Activated naive CD4-positive, alpha-beta T cell treated with anti-CD3 and anti-CD28 coated beads, Interleukin-2, amount 50 U/mL, for 16 hours (primary cell): ENCODE results near the gene SGK1.

ENCODE experiments used
- DNase-seq: peaks from one replicate; pipeline ENCODE4 v3.0.0-alpha.2; 2020

Gene SGK1

GRCh38 chr6:134165561-134166201, 152.2 kb downstream of the SGK1 start:
- no peak for DNase-seq

DNA sequence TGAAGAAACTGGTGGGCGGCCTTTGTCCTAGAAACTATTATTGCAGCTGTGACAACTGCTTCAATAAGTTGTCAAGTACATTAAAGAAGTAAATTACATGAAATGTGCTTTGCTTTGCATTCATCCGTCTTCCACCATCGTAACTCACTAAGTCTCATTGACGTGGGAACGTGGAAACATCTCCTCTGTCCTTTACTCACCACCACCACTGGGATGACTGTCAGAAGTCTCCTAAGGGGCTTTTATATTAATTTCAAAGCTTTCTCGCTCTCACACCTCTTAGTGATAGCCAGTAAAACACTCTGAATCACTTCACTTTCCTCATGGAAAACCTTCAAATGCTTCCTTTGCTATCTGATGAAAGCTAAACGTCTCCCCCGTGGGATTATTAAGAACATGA, 153.6 kb downstream of the SGK1 start:
- DNase-seq: no peak

GRCh38 chr6:134162932-134163331, 155.0 kb downstream of the SGK1 start:
- no peak for DNase-seq

DNA sequence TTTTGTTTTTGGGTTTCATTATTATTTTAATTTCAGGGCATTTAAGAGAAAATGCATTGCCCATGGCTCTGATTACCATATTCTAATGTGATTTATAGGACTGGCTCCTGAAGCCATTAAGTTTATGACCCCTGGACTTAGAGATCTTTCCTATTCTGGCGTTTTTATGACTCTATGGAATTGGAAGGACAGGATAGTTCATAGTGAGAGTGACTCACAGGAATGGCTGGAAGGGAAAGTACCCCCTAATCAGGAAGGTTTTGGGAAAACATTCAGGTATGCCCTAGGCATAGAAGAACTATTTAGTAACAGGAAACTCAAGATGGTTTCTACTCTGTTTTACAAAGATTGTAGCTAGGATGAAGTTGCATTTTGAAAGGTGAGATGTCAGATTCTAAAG, 156.9 kb downstream of the SGK1 start:
- no peak for DNase-seq

DNA sequence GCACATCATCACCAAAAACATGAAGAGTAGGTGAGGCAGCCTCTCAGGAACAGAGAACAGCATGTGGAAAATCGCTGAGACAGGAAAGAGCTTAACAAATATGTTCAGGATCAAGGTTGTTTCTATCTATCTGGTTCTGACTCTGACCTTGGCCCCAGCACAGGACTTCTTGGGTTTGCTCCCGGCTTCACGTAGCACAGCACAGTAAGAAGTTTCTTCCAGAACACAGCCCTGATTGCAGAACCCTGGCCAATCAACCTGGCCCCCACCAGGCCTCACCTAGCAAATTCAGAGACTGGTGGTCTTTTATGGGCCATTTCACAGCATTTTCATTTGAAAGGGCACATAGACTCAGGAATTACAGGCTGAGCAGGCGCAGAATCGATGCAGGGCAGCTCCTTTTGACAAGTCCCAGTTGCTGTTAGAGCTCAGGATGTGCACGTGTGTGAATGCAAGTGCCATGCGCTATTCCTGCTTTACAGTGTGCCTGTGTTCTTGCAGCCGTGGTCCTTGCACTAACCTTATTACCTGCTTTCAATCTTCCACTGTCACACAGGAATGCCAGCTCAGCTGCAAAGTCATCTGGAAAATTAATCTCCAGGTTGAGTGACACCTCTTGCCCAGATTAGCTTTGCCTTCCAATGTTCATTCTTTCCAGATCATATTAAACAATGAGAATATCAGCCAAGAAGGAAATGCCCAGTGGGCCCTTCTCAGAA, 165.0 kb downstream of the SGK1 start:
- DNase-seq: no peak

DNA sequence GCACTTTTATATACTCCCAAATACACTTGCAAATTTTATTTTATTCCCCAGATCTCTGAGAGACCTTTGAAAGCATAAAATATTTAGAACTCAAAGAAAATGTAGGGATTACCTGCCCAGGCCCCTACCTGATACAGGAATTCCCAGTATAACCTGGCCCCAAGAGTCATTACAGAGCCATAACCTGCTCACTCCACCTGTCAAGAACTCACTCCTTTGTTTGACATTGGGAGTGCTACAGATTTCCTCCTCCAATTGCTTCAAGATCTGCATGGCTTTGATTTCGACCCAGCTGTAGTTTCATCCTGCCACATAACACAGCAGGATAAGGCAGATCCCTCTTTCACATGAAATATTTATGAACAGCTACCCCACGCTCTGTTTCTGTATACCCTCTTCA, 169.3 kb downstream of the SGK1 start:
- DNase-seq: no peak

GRCh38 chr6:134147034-134147533, 170.8 kb downstream of the SGK1 start:
- DNase-seq: no peak

GRCh38 chr6:134146268-134147033, 171.5 kb downstream of the SGK1 start:
- no peak for DNase-seq

GRCh38 chr6:134145786-134146185, 172.1 kb downstream of the SGK1 start:
- DNase-seq: no peak

DNA sequence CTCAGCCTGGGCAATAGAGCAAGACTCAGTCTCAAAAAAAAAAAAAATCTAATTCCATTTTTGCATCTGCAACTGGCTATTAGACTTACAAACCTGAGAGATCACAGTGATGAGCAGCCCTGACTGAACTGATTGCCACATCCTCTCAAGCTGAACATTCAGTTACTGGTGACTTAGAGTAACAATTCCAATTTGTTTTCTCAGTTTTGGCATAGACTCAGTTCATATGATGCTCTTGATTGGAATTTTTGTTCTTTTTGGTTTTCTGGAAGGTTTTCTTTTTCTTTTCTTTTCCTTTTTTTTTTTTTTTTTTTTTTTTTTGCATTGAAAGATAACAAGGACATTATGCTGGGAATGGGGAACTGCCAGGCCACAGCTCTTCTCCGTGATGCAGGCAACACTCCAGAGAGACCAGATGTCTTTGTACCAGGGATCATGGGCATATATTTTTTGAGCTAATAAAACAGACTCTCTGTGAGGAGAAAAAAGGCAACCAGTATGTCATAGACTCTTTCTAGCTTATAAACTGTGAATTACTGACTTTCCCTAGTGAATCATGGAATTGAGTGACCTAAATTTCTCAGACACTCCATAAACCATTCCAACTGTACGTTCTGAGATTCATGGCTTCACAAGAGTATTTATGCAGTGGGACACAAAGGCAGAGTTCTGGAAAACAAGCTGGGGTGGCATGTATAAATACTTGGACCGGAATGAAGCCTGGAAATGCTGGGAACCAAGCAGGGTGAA, 179.5 kb downstream of the SGK1 start:
- no peak for DNase-seq

- no peak for DNase-seq
Measured at GRCh38 chr6:134134654-134135053, 183.3 kb downstream of the SGK1 start.

DNA sequence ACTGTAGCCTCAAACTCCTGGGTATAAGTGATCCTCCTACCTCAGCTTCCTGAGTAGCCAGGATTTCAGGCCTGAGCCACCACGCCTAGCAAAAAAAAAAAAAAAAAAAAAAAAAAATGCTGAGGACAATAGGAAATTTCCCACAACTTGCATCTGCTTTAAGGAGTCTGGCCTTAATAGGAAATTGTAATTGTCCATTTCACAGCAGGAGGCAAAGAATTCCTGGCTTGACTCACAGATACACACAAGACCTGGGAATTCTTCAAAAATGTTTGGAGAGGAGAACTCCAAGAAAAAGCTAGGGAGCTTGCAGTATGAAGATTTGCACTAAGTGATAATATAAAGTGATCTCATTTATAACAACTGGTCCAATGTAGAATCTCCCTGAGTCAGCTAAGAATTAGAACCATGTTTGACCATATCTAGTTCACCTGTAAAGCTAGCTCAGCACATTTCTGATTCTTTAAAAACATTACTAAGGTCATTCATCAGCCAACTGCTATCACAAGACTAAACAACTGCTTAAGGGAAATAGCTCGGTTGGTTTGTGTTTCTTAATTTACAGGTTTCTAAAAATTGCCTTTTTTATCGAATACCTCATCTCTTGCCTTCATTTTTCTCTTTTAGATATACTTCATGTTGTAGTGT, 185.3 kb downstream of the SGK1 start:
- DNase-seq: no peak

DNA sequence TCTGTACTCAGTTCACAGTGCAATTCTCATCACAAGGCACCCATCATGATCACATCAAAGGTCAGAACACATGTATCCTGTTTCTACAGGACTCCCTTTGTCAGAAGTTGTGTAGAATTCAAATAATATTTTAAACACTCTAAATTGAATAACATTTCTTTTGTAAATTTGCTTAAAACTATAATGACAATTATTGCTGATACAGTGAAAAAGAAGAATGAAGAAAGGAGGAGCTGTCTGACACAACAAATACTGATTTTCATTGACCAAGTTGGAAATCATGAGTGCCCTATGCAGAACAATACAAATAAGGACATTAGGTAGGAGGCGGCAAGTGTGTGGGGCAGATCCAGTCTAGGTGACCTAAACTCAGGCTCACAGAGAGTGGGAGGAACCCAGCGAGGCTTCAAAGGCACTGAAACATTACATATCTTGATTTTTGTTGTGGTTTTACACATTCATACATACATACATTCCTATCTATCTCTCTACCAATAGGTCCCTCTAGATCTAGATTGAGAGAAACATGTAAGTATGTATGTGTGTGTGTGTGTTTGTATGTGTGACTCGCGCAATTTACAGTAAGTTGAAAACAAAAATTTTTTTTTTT, 186.3 kb downstream of the SGK1 start:
- no peak for DNase-seq

DNA sequence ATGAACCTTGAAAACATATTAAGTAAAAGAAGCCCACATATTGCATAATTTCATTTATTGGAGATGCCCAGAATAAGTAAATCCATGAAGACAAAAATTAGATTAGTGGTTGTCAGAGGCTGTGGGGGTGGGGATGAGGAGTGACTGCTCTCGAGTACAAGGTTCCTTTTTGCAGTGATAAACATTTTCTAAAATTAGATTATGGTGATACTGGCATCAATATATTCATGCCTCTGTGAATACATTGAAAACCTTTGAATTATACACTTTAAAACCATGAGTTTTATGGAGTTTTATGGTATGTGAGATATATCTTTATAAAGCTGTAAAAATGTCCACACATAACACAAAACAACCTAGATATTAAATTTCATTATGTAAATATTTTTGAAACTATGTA, 189.8 kb downstream of the SGK1 start:
- DNase-seq: no peak

GRCh38 chr6:134123666-134124208, 194.2 kb downstream of the SGK1 start:
- no peak for DNase-seq

DNA sequence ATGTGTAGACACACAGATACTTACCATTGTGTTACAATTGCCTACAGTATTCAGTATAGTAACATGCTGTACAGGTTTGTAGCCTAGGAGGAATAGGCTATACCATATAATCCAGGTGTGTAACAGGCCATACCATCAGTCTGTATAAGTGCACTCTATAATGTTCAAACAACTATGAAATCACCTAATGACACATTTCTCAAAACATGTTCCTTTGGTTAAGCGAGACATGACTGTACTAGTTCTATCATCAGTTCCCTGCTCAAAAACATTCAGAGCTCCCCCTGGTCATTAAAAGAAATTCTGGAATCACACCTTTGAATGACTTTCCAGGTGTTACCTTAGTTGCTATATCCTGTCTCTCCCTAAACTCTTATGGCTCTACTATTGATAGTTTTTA, 195.1 kb downstream of the SGK1 start:
- DNase-seq: no peak

DNA sequence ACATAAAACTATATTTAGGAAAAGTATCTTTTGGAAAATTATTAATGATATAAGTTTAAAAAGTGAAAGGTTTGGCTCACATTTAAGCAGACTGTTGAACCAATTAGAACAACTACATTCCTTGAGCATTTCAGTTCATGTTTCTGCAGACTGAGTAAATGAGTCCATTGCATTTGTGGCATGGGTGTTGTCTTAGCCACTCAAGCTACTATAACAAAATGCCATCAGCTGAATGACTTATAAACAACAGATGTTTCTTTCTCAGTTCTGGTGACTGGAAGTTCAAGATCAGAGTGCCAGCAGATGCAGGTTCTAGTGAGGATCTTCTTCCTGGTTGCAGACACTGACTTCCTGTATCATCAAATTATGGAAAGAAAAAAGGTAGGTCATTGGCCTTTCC, 198.4 kb downstream of the SGK1 start:
- DNase-seq: no peak
